Sciatic nerve (tissue), 2 donors: ENCODE data around the gene CTAGE4. TPM values are rescaled to one million over a fixed set of nuclear protein-coding genes. Genes with fewer than 3 reads are reported as not detected.
"Not testable (repeated sequence)": the region's sequence is repeated elsewhere in the genome, so short reads cannot be mapped to it uniquely, and the experiment has no call there.

ENCODE experiments used
- ATAC-seq: fragments of 200-7000 bp; cut with Tn5 transposase; one replicate; pipeline ENCODE4 v1.9.1; 2020; ENCODE audit warnings: mild to moderate bottlenecking, moderate library complexity
- DNase-seq: peaks from one replicate; pipeline ENCODE4 v3.0.0-alpha.2; 2020; ENCODE audit warnings: low spot score
- intact Hi-C: fragments of 100-400 bp; cut with DNase I; formaldehyde crosslinking; loops from one replicate; pipeline ENCODE4 v1.14.2; 2022
- total RNA-seq: library from RNA; stranded (reverse); fragmentation: NEBNext Ultra II Directional; extraction: Animal tissue kit (Norgen Biotek cat#: 25700); gene quantifications from one replicate; pipeline ENCODE4 v1.2.1, GENCODE V29; 2021
- donor health status: DM: no; HTN: no; CAD: no.
- donor health status: DM: no; HTN: no; CAD: no.

The CTAGE4 gene, protein sequence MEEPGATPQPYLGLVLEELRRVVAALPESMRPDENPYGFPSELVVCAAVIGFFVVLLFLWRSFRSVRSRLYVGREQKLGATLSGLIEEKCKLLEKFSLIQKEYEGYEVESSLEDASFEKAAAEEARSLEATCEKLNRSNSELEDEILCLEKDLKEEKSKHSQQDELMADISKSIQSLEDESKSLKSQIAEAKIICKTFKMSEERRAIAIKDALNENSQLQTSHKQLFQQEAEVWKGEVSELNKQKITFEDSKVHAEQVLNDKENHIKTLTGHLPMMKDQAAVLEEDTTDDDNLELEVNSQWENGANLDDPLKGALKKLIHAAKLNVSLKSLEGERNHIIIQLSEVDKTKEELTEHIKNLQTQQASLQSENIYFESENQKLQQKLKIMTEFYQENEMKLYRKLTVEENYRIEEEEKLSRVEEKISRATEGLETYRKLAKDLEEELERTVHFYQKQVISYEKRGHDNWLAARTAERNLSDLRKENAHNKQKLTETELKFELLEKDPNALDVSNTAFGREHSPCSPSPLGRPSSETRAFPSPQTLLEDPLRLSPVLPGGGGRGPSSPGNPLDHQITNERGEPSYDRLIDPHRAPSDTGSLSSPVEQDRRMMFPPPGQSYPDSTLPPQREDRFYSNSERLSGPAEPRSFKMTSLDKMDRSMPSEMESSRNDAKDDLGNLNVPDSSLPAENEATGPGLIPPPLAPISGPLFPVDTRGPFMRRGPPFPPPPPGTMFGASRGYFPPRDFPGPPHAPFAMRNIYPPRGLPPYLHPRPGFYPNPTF
- 2.3 TPM for total RNA-seq

DNA sequence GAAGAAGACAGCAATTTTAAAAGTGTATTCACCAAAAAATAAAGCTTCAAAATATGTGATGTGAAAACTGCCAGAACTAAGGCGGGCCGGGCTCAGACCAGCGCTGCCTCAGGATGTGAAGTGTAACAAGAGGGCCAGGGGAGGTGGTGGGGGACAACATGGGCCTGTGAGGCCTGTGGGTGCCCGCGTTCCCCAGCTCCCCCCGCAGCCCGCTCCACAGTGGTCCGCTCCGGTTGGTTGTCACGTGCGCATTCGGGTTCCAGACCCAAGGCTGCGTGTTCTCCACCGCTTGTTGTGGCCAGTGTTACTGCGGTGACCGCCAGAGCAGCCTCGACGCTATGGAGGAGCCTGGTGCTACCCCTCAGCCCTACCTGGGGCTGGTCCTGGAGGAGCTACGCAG, at the start of gene CTAGE4:
Gene CTAGE4 (plus strand): TSS at position 301 of the 400 bp plus-strand sequence. CDS start 38 bp downstream, at position 339.
- intact Hi-C loops, DNase-seq: not testable (repeated sequence)

DNA sequence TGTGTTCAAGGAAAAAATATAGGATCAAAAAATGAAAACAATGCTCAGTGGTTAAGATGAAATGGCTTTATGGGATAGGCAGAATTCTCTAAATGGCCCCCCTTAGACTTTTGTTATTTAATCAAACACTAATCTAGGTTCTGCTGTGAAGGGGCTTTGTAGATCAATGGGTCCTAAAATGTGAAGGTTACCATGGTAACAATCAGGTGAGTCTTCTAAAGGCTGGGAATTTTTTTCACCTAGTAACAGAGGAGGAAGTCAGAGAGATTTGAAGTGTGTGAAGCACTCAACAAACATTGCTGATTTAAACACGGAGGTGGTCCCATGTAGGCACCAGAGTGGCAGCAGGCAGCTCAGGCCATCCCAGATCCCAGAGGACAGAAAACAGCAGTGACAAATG, 49.1 kb upstream of the CTAGE4 start:
- intact Hi-C loops = no loop called here
- ATAC-seq (no peak), DNase-seq (no peak)

More for the DNA sequence above, at the start of gene CTAGE4:
- not testable (repeated sequence) for ATAC-seq

DNA sequence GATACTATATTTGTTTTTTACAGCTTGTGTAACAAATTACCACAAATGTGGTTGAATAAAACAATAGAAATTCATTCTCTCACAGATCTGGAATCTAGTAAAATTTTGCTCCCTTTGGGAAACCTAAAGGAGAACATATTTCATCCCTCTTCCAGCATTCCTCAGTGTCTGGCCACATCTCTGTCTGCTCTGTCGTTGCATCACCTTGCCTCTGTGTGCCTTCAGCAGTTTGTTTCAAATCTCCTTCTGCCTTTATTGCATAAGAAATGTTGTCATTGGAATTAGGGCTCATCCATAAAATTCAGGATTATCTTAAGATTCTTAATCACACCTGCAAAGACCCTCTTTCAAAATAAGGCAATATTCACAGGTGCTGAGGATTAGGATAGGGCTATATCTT, 45.8 kb upstream of the CTAGE4 start:
- intact Hi-C loops = no loop called here
- DNase-seq (no peak), ATAC-seq (no peak)

DNA sequence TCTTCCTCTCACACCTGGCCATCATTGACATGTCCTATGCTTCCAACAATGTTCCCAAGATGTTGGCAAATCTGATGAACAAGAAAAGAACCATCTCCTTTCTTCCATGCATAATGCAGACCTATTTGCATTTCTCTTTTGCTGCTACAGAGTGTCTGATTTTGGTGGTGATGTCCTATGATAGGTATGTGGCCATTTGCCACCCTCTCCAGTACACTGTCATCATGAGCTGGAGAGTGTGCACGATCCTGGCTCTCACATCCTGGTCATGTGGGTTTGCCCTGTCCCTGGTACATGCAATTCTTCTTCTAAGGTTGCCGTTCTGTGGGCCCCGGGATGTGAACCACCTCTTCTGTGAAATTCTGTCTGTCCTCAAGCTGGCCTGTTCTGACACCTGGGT, 41.1 kb upstream of the CTAGE4 start:
- no peak for DNase-seq
- intact Hi-C loops = no loop called here
- no peak for ATAC-seq

DNA sequence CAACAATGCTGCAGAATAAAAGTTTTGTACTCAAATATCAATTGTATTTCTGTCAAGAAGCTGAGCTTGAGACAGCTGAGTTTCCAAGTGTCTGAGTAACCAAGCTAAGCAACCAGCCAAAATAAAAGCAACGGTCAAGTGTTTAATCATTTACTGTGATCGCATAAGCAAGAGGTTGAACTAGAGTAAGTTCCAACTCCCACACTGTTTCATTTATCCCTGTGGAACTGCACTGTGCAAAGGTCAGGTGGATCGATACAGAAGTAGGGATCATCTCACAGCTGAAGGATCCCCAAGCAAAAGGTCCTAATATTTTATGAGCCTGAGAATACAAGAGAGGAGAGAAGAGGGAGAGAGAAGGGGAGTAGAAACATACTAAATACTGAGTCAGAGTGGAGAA, 38.8 kb upstream of the CTAGE4 start:
- DNase-seq = no peak
- intact Hi-C loops = no loop called here
- ATAC-seq = no peak

DNA sequence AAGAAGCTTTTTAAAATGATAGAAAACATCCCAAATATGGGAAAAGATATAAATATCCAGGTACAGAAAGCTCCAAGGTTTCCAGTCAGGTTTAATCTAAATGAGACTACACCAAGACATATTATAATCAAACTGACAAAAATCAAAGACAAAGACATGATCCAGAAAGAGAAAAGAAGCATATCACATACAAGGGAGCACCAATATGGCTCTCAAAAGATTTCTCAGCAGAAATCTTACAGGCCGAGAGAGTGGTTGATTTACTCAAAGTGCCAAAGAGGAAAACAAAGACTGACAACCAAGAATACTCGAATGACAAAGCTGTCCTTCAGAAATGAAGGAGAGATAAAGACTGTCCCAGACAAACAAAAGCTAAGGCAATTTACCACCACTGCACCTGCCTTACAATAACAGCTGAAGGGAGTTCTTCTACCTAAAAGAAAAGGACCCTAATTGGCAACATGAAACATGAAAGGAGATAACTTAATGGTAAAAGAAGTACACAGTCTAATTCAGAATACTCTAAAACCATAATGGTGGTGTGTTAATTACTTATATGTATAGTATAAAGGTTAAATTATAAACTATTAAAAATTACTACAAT, 34.9 kb upstream of the CTAGE4 start:
- no peak for ATAC-seq
- intact Hi-C loops = no loop called here

DNA sequence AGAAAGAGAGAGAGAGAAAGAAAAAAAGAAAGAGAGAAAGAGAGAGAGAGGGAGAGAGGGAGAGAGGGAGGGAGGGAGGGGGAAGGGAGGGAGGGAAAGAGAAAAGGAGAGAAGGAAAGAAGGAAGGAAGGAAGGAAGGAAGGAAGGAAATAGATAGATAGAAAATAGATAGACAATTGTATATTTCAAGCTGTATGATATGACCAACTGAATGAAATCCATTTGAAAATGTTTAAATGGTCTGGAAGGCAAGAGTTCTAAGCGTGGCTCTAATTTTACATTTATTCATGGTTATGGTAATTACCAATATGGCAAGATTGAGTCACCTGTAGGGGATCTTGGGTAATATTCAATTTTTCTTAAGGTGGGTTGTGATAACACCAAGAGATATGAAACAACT, 24.4 kb upstream of the CTAGE4 start:
- DNase-seq (no peak), ATAC-seq (no peak)
- intact Hi-C loops = no loop called here

More for the DNA sequence above, 34.9 kb upstream of the CTAGE4 start:
- DNase-seq = no peak

DNA sequence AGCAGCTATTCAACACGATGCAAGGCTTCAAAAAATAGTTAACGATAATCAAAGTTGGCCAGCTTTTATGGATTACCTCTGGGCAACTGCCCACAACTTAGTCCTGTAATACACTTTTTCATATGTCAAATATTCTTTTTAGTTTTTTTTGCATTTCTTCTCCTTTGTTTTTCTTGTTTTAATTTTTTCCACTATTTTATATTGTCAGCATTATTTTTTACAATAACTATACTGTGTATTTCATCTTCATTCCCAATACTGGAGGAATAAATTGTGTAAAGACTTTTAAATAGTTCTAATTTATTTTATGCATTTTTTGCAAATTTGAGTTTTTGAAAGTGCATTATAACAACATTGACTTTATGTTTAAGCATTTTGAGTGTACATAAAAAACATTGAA, 18.5 kb upstream of the CTAGE4 start:
- intact Hi-C loops = no loop called here
- no peak for ATAC-seq
- no peak for DNase-seq

DNA sequence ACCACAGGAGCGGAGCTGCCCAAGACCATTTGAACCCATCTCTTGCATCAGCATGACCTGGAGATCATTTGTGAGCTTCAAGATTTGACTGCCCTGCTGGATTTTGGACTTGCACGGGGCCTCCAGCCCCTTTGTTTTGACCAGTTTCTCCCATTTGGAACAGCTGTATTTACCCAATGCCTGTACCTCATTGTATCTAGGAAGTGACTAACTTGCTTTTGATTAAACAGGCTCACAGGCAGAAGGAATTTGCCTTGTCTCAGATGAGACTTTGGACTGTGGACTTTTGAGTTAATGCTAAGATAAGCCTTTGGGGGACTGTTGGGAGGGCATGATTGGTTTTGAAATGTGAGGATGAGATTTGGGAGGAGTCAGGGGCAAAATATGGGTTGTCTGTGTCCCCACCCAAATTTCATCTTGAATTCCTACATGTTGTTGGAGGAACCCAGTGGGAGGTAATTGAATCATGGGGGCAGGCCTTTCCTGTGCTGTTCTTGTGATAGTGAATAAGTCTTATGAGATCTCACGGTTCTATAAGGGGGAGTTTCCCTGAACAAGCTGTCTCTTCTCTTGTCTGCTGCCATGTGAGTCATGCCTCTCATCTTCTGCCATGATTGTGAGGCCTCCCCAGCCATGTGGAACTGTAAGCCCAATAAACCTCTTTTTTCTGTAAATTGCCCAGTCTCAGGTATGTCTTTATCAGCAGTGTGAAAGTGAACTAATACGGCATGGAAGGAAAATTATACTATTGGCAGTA, 11.5 kb upstream of the CTAGE4 start:
- DNase-seq, ATAC-seq, intact Hi-C loops: not testable (repeated sequence)

DNA sequence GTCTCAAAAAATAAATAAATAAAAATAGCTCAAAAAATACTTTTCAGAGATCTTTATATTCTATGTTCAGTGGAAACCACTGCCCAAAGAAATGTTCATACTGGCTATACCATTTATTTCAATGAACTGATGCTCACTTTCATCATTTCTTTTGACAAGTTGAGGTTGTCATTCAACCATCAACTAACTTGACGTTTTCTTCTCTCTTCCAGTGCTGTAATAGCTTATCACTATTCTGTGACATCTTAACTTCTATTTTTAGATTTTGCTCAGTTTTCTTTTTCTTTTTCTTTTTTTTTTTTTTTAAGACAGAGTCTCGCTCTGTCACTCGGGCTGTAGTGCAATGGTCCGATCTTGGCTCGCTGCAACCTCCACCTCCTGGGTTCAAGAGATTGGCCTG, 8.7 kb upstream of the CTAGE4 start:
- no peak for DNase-seq
- ATAC-seq = no peak
- intact Hi-C loops = no loop called here

DNA sequence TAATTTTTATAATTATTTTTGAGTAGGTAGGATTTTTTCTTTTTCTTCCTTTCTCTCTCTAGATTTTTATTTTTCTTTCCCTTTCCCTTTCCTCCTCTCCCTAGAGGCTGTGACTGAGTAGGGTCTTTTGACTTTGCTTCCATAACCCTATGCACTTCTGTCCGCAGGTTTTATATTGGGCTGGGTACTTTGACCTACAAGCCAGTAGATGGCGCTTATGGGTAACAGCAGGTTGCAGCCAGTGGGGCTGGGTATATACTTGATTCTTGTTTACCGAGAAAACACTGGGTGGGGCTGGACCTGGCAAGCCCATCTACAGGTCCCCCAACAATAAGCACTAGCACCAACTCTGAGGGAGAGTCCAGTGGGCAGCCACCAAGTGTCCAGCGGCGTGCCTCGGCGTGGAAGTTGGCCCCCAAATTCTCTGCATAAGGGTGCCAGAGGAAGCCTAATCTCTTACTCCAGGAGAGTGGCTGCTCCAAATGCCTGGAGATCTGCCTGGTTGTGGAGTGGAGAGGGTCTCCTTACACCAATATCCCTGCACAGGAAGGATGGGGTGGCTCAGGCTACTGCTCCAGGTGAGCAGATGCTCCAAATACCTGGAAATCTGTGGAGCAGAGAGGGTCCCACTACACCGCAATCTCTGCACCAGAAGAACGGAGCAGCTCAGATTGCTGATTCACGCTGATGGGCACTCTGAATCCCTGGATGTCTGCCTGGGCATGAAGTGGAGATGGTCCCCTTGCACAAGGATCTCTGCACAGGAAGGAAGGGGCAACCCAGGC, 4.7 kb upstream of the CTAGE4 start:
- DNase-seq, intact Hi-C loops: not testable (repeated sequence)
- peak; percentile 83 for ATAC-seq

DNA sequence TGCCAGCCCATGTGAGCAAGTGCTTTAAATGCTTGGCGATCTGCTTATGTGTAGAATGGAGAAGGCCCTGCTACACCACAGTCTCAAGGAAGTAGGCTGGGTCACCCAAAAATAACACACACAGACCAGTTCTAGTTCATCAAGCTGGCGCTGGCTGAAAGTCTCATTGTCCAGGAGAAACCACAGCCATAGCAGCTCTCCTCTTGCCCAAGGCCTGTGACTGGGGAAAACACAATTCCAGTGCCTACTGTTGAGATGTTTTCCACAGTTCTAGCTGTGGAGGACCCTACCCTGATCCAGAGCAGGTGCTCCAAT, 4.1 kb upstream of the CTAGE4 start:
- intact Hi-C loops = not testable (repeated sequence)
- ATAC-seq = peak; percentile 83

DNA sequence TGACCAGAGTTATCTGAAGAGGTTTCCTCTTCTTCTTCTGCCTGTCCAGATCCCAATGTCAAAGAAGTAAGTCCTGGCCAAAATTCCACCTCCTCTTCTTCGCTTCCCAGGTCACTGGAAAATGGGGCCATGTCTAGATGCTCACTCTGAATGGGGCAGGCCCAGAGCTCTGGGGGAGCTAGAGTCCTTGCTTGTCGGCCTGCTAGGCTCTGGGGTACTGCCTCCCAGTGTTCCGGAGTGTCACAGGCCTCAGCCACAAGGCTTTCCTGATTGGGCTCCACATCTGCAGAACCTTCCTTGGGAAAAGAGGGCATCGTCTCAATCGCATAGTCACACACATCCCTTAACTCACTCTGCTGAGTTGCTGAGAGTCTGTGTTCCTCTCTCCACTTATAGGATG, 4.6 kb downstream of the CTAGE4 start:
- intact Hi-C loops = not testable (repeated sequence)

More for the DNA sequence above, 4.1 kb upstream of the CTAGE4 start:
- DNase-seq = not testable (repeated sequence)

DNA sequence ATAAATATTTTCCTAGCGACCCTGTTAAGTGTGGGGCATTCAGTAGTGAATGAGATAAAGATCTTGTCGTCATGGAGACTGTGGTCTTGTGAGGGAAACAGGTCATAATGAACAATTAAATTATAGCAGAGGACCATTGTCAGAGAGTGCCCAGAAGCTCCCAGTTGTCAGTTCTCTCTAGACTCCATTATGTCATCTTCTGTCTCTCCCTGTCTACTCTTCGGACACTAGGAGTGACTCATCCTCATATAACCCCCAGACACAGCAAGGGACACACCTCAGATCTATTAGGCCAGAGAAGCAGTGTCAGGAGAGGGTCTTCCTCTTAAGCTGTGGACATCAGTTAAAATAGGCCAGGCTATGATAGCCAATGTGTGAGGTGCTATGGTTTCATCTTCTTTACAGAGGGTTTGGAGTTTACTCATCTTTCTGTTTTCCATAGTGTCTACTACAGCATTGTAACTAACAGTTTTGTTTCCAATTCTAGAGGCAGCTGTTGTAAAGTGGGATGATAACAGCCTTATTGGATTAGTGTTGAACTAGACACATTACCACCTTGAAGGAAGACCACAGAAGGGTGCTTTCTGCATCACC, 5.4 kb downstream of the CTAGE4 start:
- DNase-seq, intact Hi-C loops: not testable (repeated sequence)
- peak; percentile 30 for ATAC-seq

More for the DNA sequence above, 4.6 kb downstream of the CTAGE4 start:
- ATAC-seq, DNase-seq: not testable (repeated sequence)

DNA sequence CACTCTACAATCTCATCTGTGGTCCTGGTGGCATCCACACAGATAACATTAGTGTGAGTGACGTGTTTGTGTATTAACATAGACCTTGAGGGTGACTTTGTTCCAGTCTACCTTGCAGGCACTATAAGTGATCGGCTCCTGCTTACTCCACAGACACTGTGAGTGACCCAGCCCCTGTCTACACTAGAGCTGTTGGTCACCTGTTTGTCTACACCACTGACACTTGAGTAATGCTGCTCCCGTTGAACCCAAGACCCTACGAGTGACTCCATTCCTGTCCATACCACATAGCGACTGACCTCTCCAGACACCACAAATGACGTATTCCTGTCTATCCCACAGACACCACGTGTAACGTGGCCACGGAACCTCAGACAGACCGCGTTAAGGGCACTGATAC, 10.5 kb downstream of the CTAGE4 start:
- DNase-seq, intact Hi-C loops, ATAC-seq: not testable (repeated sequence)

DNA sequence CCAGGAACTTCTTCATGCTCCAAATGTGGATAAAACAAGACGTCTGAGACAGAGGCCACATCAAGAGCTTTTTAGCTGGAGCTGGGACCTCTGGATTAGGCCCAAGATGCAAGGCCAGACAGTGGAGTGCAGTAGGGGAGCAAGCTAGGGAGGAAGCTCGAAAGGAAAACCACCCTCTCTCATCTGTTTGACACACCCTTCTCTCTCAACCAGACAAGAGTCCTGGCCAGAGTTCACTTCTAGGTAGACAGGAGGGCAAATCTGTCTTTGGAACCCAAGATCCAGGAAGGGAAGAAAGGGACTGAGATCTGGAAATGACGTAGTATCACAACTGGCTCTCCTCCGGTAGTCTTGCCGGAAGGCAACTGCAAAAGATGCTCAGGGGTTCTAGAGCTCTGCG, 11.2 kb downstream of the CTAGE4 start:
- ATAC-seq, DNase-seq: not testable (repeated sequence)

DNA sequence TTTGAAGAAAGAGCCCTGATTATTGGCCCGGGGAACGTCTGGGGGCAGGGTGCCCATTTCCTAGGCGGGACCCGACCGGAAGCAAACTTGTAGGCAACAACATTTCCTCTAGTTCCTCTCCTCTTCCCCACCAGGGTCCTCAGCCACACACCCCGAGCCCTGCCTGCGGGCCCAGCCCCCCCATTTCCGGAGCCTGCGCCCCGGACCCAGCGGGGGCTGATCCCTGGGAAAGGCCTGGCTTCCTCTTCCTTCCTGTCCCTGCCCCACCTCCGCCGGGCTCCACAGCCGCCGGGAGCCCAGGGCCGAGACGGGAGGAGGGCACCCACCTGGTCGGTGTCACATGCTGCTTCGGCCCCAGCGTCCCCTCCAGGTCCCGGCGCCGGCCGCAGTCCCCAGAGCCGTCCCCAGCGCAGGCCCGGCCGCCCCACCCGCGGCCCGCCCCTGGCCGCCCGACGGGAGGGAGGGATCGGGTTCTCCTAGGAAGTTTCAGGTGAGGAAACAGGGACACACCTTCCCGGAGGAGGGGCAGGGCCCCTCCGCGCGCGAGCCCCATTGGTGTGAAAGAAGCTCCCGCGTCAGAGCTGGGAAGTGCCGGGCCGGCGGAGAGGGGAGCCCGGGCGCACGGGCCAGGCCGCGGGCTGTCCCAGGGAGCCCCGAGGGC, 12.1 kb downstream of the CTAGE4 start, which contains the start of gene ARHGEF35:
Gene ARHGEF35 (minus strand): TSS at position 622 of the 661 bp plus-strand sequence. CDS start 7,450 bp downstream, outside the sequence.
- DNase-seq, intact Hi-C loops: not testable (repeated sequence)
- ATAC-seq = peak; percentile 71

More for the DNA sequence above, 11.2 kb downstream of the CTAGE4 start:
- intact Hi-C loops = not testable (repeated sequence)
